Coronary artery (tissue), 2 donors: Measurements from ENCODE around the gene CLIC3.

Source experiments
- DNase-seq: peaks from one replicate; pipeline ENCODE4 v3.0.0-alpha.2; 2017; ENCODE audit warnings: low spot score
- H3K27ac ChIP-seq, 2 donors: fragments of 200-600 bp; sonication (generic); one replicate each; pipeline ENCODE4 v1.5.1; 2016 to 2019
- H3K4me3 ChIP-seq: fragments of 200-600 bp; sonication (generic); 2 replicates; pipeline ENCODE4 v1.5.1; 2016; ENCODE audit warnings: mild to moderate bottlenecking, moderate library complexity
- CTCF ChIP-seq: fragments of 200-600 bp; sonication (generic); IDR thresholded peaks from one replicate; pipeline ENCODE4 v1.5.1; 2019; ENCODE audit warnings: antibody characterized with exemption

CLIC3 gene

GRCh38 chr9:137030538-137031527 is 34.5 kb upstream of the CLIC3 start:
- H3K27ac ChIP-seq: peak overlapping the region in 1 of 2 donors; percentile 74
- no peak for DNase-seq
- no peak overlapping the region for H3K4me3 ChIP-seq
- no peak for TF ChIP-seq CTCF

GRCh38 chr9:137030006-137030405 is 33.6 kb upstream of the CLIC3 start:
- DNase-seq: no peak
- no peak overlapping the region for H3K4me3 ChIP-seq
- H3K27ac ChIP-seq: no peak overlapping the region
- TF ChIP-seq CTCF: no peak

DNA sequence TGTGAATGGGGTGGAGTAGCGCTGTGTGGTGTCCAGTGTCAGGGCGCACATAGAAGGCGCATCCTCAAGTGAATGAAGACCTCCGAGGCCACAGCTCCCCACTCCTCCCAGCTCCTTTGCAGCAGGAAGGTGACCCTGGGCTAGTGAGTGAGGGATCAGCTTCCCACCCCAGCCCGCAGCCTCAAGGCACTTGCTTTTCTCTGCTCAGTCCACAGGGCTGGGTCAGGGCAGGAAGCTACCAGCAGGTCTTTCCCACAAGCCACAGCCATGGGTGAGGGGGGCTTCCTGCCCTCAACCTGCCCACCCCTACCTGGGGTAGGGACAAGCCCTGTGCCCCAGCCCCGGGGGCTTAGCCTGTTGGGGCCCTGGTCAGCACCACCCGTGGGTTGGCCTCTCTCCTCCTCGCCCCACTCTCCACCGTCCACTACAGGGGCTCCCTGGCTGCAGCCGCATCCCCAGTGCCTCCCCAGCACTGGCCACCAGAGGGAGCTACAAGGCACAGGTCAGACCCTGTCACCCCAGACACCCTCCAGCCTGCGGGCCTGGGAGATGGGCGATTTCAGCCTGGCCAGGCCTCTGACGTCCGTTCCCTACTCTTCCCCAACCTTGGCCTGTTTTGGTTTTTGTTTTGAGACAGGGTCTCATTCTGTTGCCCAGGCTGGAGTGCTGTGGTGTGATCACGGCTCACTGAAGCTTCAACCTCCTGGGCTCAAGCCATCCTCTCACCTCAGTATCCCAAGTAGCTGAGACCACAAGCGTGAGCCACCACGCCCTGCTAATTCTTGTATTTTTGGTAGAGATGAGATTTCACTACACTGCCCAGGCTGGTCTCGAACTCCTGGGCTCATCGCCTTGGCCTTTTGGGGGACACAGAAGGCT is 32.9 kb upstream of the CLIC3 start:
- peak; percentile 82 for TF ChIP-seq CTCF
- no peak for DNase-seq
- H3K4me3 ChIP-seq: peak overlapping the region; percentile 85
- H3K27ac ChIP-seq: peak overlapping the region in 1 of 2 donors; percentile 0

GRCh38 chr9:137028263-137029057 is 32.1 kb upstream of the CLIC3 start:
- no peak for TF ChIP-seq CTCF
- no peak for DNase-seq
- Histone ChIP-seq H3K27ac (peak overlapping the region; percentile 64 to 82), H3K4me3 (peak overlapping the region; percentile 85)

DNA sequence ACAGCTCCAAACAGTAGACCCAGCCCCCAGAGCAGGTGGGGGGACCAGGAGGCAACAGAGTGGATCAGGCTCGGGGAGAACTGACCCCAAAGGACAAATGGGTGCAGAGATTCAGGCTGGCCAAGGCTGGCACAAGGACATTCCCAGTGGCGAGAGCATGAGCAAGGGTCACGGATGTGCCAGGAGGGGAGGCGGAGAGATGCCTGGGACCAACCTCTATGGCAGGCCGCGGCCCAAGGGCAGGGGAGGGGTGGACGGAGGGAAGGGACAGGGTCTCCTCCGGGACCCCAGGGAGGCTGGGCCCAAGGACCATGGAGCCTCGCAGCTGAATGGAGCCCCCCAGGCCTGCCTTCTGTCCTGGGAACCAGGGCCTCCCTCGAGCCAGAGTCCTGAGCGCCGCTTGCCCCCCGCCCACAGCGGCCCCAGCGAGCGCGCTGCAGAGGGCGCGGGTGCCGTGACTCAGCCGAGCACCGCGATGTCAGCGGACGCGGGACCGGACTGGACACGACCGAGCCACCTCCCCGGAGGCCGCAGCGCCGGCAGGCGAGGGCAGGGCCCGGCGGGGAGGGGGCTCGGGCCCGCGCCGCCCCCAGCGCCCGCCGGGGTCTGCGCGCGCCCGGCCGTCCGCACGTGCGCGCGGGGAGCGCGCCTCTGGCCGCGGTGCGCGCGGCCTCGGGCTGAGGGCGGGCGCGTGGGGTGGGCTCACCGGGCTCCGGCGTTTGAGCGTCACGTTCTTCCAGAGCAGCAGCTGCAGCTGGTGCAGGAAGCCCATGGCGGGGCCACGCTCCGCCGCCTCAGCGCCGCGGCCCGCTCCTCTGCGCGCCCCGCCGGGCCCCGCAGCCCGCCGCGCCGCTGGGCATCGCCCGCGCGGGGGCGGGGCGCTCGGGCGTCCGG is 31.2 kb upstream of the CLIC3 start, which contains the start of gene ABCA2:
Gene ABCA2, minus strand, starts transcription at position 869 of the 894 bp plus-strand sequence. Its CDS starts 97 bp downstream, at position 772.
- Histone ChIP-seq H3K4me3 (peak within 1 kb of the TSS; percentile 85), H3K27ac (peak within 1 kb of the TSS; percentile 64 to 82)
- no peak for TF ChIP-seq CTCF
- no peak for DNase-seq

DNA sequence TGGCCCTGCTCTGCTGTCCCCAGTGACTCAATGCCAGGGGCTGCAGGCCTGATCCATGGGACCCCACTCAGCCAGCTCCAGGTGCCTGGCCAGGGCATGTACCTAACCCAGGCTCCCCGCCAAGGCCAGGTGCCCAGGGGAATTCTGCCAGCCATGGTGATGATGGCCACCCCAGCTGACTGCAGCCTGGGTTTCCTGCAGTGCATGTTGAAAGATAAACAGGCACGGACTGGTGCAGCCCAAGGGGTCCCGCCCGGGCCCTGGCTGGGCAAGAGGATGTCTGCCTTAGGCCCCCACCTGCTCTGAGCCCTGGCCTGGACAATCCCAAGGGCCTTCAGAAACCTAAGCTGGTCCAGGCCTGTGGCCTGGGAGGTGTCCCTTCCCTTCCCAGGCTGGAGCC is 30.5 kb upstream of the CLIC3 start:
- TF ChIP-seq CTCF: no peak
- peak overlapping the region; percentile 85 for H3K4me3 ChIP-seq

More for the DNA sequence above, 30.5 kb upstream of the CLIC3 start:
- peak overlapping the region in 1 of 2 donors; percentile 82 for H3K27ac ChIP-seq
- DNase-seq: no peak
